Mesenchymal stem cell (in vitro differentiated cells and primary cell): ENCODE measurements around the gene CYTH1.

ENCODE experiments used
- DNase-seq: peaks from one replicate; pipeline ENCODE4 v3.0.0-alpha.2; 2013
- H2AFZ ChIP-seq: one replicate; pipeline ENCODE4 v1.6.1; 2013; ENCODE audit warnings: low read depth, mild to moderate bottlenecking, control low read depth, inconsistent platforms, low read length, moderate library complexity
- H2AK5ac ChIP-seq: 2 replicates; pipeline ENCODE4 v1.6.1; 2013; ENCODE audit warnings: low read length, moderate library complexity, mild to moderate bottlenecking, inconsistent platforms; ENCODE audit not compliant: severe bottlenecking
- H2BK120ac ChIP-seq: one replicate; pipeline ENCODE4 v1.6.1; 2013; ENCODE audit warnings: low read depth, mild to moderate bottlenecking, inconsistent platforms, low read length, moderate library complexity
- H2BK12ac ChIP-seq, 2 experiments: one replicate each; pipeline ENCODE4 v1.6.1; 2013; ENCODE audit warnings: inconsistent platforms in 2 of 2, low read length in 2 of 2, mild to moderate bottlenecking in 2 of 2, moderate library complexity in 2 of 2, control low read depth in 1 of 2
- H2BK15ac ChIP-seq: one replicate; pipeline ENCODE4 v1.6.1; 2013; ENCODE audit warnings: mild to moderate bottlenecking, low read depth, inconsistent platforms; ENCODE audit not compliant: poor library complexity, severe bottlenecking
- H2BK5ac ChIP-seq: 2 replicates; pipeline ENCODE4 v1.6.1; 2013; ENCODE audit warnings: low read depth, mild to moderate bottlenecking, low read length, control low read depth, inconsistent platforms; ENCODE audit not compliant: poor library complexity, severe bottlenecking
- H3K14ac ChIP-seq, 2 experiments: one replicate each; pipeline ENCODE4 v1.6.1; 2013; ENCODE audit warnings: inconsistent platforms in 2 of 2, low read length in 2 of 2, control low read depth in 1 of 2, mild to moderate bottlenecking in 1 of 2, moderate library complexity in 1 of 2
- H3K18ac ChIP-seq, 2 experiments: one replicate each; pipeline ENCODE4 v1.6.1; 2013; ENCODE audit warnings: inconsistent platforms in 2 of 2, low read length in 2 of 2, control low read depth in 1 of 2, low read depth in 1 of 2, mild to moderate bottlenecking in 1 of 2
- H3K23ac ChIP-seq, 2 experiments: one replicate each; pipeline ENCODE4 v1.6.1; 2013; ENCODE audit warnings: inconsistent platforms in 2 of 2, low read length in 2 of 2, mild to moderate bottlenecking in 2 of 2, moderate library complexity in 2 of 2, control low read depth in 1 of 2
- H3K27ac ChIP-seq: 2 replicates; pipeline ENCODE4 v1.5.1; 2013; ENCODE audit warnings: mild to moderate bottlenecking, moderate library complexity, low read length, control low read depth, inconsistent platforms; ENCODE audit not compliant: poor library complexity, severe bottlenecking
- H3K27me3 ChIP-seq, 2 experiments: 2 replicates each; pipeline versions ENCODE4 v1.6.1 to v1.7.0; 2013; ENCODE audit warnings: low read length in 2 of 2, mild to moderate bottlenecking in 2 of 2, moderate library complexity in 2 of 2, control low read depth in 1 of 2, inconsistent platforms in 1 of 2; ENCODE audit not compliant: control insufficient read depth in 1 of 2, insufficient read depth in 1 of 2
- H3K36me3 ChIP-seq, 2 experiments: 2 replicates each; pipeline versions ENCODE4 v1.6.1 to v1.7.0; 2013; ENCODE audit warnings: low read length in 2 of 2, control low read depth in 1 of 2, inconsistent platforms in 1 of 2, low read depth in 1 of 2, mild to moderate bottlenecking in 1 of 2; ENCODE audit not compliant: insufficient read depth in 2 of 2, control insufficient read depth in 1 of 2
- H3K4ac ChIP-seq, 2 experiments: one replicate each; pipeline ENCODE4 v1.6.1; 2013; ENCODE audit warnings: inconsistent platforms in 2 of 2, low read length in 2 of 2, mild to moderate bottlenecking in 2 of 2, moderate library complexity in 2 of 2, control low read depth in 1 of 2, low read depth in 1 of 2
- H3K4me1 ChIP-seq: 2 replicates; pipeline ENCODE4 v1.6.1; 2013; ENCODE audit warnings: low read depth, low read length, control low read depth; ENCODE audit not compliant: control insufficient read depth, insufficient read depth
- H3K4me2 ChIP-seq: 2 replicates; pipeline ENCODE4 v1.6.1; 2013; ENCODE audit warnings: low read length, mild to moderate bottlenecking, inconsistent platforms; ENCODE audit not compliant: poor library complexity, severe bottlenecking
- H3K4me3 ChIP-seq, 2 experiments: 2 replicates each; pipeline versions ENCODE4 v1.5.1 to v1.7.0; 2013; ENCODE audit warnings: low read length in 2 of 2, mild to moderate bottlenecking in 2 of 2, control low read depth in 1 of 2, low read depth in 1 of 2; ENCODE audit not compliant: insufficient read depth in 1 of 2
- H3K79me1 ChIP-seq: replicated peaks from 2 replicates; pipeline ENCODE4 v1.6.1; 2013; ENCODE audit warnings: mild to moderate bottlenecking, control low read depth, low read length, inconsistent platforms; ENCODE audit not compliant: poor library complexity, severe bottlenecking
- H3K9ac ChIP-seq: 2 replicates; pipeline ENCODE4 v1.7.0; 2013; ENCODE audit warnings: mild to moderate bottlenecking, low read length, moderate library complexity
- H3K9me3 ChIP-seq: 2 replicates; pipeline ENCODE4 v1.7.0; 2013; ENCODE audit warnings: mild to moderate bottlenecking, low read length; ENCODE audit not compliant: control insufficient read depth
- H4K8ac ChIP-seq: one replicate; pipeline ENCODE4 v1.6.1; 2013; ENCODE audit warnings: inconsistent platforms, mild to moderate bottlenecking, low read length, moderate library complexity
- H4K91ac ChIP-seq: one replicate; pipeline ENCODE4 v1.6.1; 2013; ENCODE audit warnings: mild to moderate bottlenecking, low read length, inconsistent platforms
- WGBS: methylation state at CpG from one replicate; pipeline ENCODE4 v1.1.7; 2013; ENCODE audit warnings: mixed read lengths; 5-methylcytosine and 5-hydroxymethylcytosine counted together

CYTH1 gene

GRCh38 chr17:78675316-78675616, 106.8 kb downstream of the CYTH1 start:
- Histone ChIP-seq H3K14ac (no peak overlapping the region), H3K79me1 (peaks cover 45% of the 10 kb centered on the region), H2AFZ (no peak overlapping the region), H3K4me3 (no peak overlapping the region), H3K27me3 (no peaks in the 10 kb centered on the region), H2BK15ac (no peak overlapping the region), H2AK5ac (no peak overlapping the region), H2BK120ac (no peak overlapping the region), H3K18ac (no peak overlapping the region), H2BK12ac (no peak overlapping the region), H3K9ac (no peak overlapping the region), H3K9me3 (no peaks in the 10 kb centered on the region), H2BK5ac (no peak overlapping the region), H3K4ac (no peak overlapping the region), H3K27ac (no peak overlapping the region), H3K23ac (no peak overlapping the region), H3K36me3 (peaks cover 68 to 73% of the 10 kb centered on the region in 2 experiments), H4K91ac (no peak overlapping the region), H4K8ac (no peak overlapping the region), H3K4me2 (no peak overlapping the region), H3K4me1 (peaks cover 36% of the 10 kb centered on the region)
- no peak for DNase-seq
- WGBS = 97% methylated on average over 13 of the region's 17 CpGs

DNA sequence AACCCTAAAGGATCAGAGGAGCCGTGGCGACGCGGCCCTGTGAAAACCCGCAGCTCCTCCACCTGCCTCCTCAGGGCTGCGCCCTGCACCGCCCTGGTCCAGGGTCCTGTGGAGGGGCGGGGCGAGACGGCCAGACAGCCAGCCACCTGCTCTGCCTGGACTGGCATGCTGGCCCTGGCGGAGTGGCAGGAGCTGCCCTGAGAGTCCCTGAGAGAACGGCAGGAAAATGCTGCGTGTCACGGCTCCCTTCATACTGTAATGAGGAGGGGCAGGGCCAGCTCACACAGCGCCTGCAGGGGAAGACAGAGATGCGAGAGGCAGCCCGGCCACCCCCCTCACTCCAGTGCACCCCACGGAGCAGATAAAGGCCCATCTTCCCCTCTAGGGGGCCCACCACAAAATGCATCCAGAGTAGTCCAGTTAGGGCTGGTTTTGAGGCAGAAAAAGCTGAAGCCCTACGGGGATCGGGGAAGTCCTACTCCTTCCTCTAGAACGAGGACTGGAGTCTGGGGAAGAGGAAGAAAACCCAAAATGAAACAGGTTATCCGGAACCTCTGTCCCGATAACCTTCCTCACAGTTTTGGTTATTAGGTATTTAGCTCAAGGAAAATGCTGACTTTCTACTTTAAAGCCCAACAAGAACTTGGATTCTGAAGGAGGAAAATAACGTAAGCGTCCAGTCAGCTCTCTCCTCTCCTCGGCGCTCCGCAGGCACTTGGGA, 107.3 kb downstream of the CYTH1 start:
- H3K4ac ChIP-seq = no peak overlapping the region
- 98% methylated on average over 24 of the region's 28 CpGs for WGBS
- no peaks in the 10 kb centered on the region for H3K27me3 ChIP-seq
- H4K91ac ChIP-seq = peak overlapping the region; percentile 37
- H3K4me1 ChIP-seq = peaks cover 32% of the 10 kb centered on the region
- no peaks in the 10 kb centered on the region for H3K9me3 ChIP-seq
- H3K9ac ChIP-seq = no peak overlapping the region
- H3K18ac ChIP-seq = no peak overlapping the region
- no peak overlapping the region for H2AK5ac ChIP-seq
- H2BK120ac ChIP-seq = no peak overlapping the region
- no peak overlapping the region for H3K4me2 ChIP-seq
- H3K79me1 ChIP-seq = peaks cover 45% of the 10 kb centered on the region
- no peak overlapping the region for H4K8ac ChIP-seq
- no peak overlapping the region for H2BK5ac ChIP-seq
- no peak overlapping the region for H3K4me3 ChIP-seq
- H2BK12ac ChIP-seq = no peak overlapping the region
- peaks cover 65 to 69% of the 10 kb centered on the region in 2 experiments for H3K36me3 ChIP-seq
- no peak for DNase-seq
- H2AFZ ChIP-seq = no peak overlapping the region
- no peak overlapping the region for H3K27ac ChIP-seq
- no peak overlapping the region for H2BK15ac ChIP-seq
- H3K23ac ChIP-seq = no peak overlapping the region
- peak overlapping the region in 1 of 2 experiments; percentile 35 for H3K14ac ChIP-seq

GRCh38 chr17:78674156-78674555, 107.9 kb downstream of the CYTH1 start:
- H2AFZ ChIP-seq = no peak overlapping the region
- H3K23ac ChIP-seq = no peak overlapping the region
- H2BK120ac ChIP-seq = no peak overlapping the region
- no peak overlapping the region for H3K4ac ChIP-seq
- H3K14ac ChIP-seq = no peak overlapping the region
- H3K27me3 ChIP-seq = no peaks in the 10 kb centered on the region
- H4K8ac ChIP-seq = no peak overlapping the region
- no peak overlapping the region for H3K18ac ChIP-seq
- WGBS = 91% methylated on average over 5 of the region's 5 CpGs
- peaks cover 61 to 63% of the 10 kb centered on the region in 2 experiments for H3K36me3 ChIP-seq
- no peak overlapping the region for H3K4me2 ChIP-seq
- H3K27ac ChIP-seq = no peak overlapping the region
- no peak for DNase-seq
- H3K4me1 ChIP-seq = peaks cover 27% of the 10 kb centered on the region
- no peak overlapping the region for H2BK5ac ChIP-seq
- H3K4me3 ChIP-seq = no peak overlapping the region
- H3K79me1 ChIP-seq = peaks cover 40% of the 10 kb centered on the region
- H2BK15ac ChIP-seq = no peak overlapping the region
- H4K91ac ChIP-seq = no peak overlapping the region
- H3K9ac ChIP-seq = no peak overlapping the region
- no peak overlapping the region for H2AK5ac ChIP-seq
- H2BK12ac ChIP-seq = no peak overlapping the region
- H3K9me3 ChIP-seq = no peaks in the 10 kb centered on the region

GRCh38 chr17:78673395-78673794, 108.7 kb downstream of the CYTH1 start:
- WGBS = 95% methylated on average over 5 of the region's 7 CpGs
- peaks cover 20% of the 10 kb centered on the region for H3K4me1 ChIP-seq
- H2BK5ac ChIP-seq = no peak overlapping the region
- H2BK15ac ChIP-seq = no peak overlapping the region
- no peak overlapping the region for H4K91ac ChIP-seq
- no peak overlapping the region for H3K18ac ChIP-seq
- H2BK12ac ChIP-seq = no peak overlapping the region
- no peaks in the 10 kb centered on the region for H3K9me3 ChIP-seq
- no peak overlapping the region for H4K8ac ChIP-seq
- no peak overlapping the region for H2AFZ ChIP-seq
- no peak overlapping the region for H3K4me3 ChIP-seq
- H3K4ac ChIP-seq = no peak overlapping the region
- DNase-seq = no peak
- H3K36me3 ChIP-seq = peaks cover 55% of the 10 kb centered on the region in 2 experiments
- no peak overlapping the region for H3K4me2 ChIP-seq
- no peak overlapping the region for H3K27ac ChIP-seq
- H3K14ac ChIP-seq = no peak overlapping the region
- no peaks in the 10 kb centered on the region for H3K27me3 ChIP-seq
- H3K23ac ChIP-seq = no peak overlapping the region
- H2BK120ac ChIP-seq = no peak overlapping the region
- no peak overlapping the region for H3K9ac ChIP-seq
- H2AK5ac ChIP-seq = no peak overlapping the region
- H3K79me1 ChIP-seq = peaks cover 34% of the 10 kb centered on the region
